ENCODE measurements around the gene PLCB4. TPM values are rescaled to one million over a fixed set of nuclear protein-coding genes. Genes with fewer than 3 reads are reported as not detected.

PLCB4 gene
- total and polyA plus RNA-seq, 2 experiments from 2014 or later = 6.5 to 16.1 TPM

GRCh38 chr20:9214685-9215084 lies 145.8 kb downstream of the PLCB4 start:
- H3K27ac Mint-ChIP-seq = no peak overlapping the region
- no peak overlapping the region; the same call in 1 of the 2 replicates for H3K27ac ChIP-seq (ENCODE audit: low read depth)
- H3K27me3 ChIP-seq (ENCODE audit: insufficient read depth) = no peaks in the 10 kb centered on the region
- TF ChIP-seq EZH2phosphoT487 (IDR thresholded peaks at IDR 0.05; ENCODE audit: unreplicated experiment) = no peak
- TF ChIP-seq JUNB (IDR thresholded peaks at IDR 0.05; ENCODE audit: unreplicated experiment) = no peak
- no peak for TF ChIP-seq ZNF114 (CRISPR knock-in tag; IDR thresholded peaks at IDR 0.05)
- TF ChIP-seq EZH2 (IDR thresholded peaks at IDR 0.05; ENCODE audit: low read depth, unreplicated experiment) = no peak
- TF ChIP-seq ETS1 (IDR thresholded peaks at IDR 0.05) = no peak
- TF ChIP-seq, protein P1, sequence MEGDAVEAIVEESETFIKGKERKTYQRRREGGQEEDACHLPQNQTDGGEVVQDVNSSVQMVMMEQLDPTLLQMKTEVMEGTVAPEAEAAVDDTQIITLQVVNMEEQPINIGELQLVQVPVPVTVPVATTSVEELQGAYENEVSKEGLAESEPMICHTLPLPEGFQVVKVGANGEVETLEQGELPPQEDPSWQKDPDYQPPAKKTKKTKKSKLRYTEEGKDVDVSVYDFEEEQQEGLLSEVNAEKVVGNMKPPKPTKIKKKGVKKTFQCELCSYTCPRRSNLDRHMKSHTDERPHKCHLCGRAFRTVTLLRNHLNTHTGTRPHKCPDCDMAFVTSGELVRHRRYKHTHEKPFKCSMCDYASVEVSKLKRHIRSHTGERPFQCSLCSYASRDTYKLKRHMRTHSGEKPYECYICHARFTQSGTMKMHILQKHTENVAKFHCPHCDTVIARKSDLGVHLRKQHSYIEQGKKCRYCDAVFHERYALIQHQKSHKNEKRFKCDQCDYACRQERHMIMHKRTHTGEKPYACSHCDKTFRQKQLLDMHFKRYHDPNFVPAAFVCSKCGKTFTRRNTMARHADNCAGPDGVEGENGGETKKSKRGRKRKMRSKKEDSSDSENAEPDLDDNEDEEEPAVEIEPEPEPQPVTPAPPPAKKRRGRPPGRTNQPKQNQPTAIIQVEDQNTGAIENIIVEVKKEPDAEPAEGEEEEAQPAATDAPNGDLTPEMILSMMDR (conservative IDR thresholded peaks at IDR 0.05; ENCODE audit: low read depth in 2 of 2) = no peak
- TF ChIP-seq CREB1 (CRISPR knock-in tag; IDR thresholded peaks at IDR 0.05; ENCODE audit: low read depth) = no peak
- no peak for TF ChIP-seq REST (IDR thresholded peaks at IDR 0.05; ENCODE audit: unreplicated experiment)
- TF ChIP-seq ZNF331 (CRISPR knock-in tag; IDR thresholded peaks at IDR 0.05; ENCODE audit: low read depth) = no peak
- no peak for TF ChIP-seq STAT1 (IDR thresholded peaks at IDR 0.05; ENCODE audit: unreplicated experiment)
- no peak for TF ChIP-seq NANOG (IDR thresholded peaks at IDR 0.05; ENCODE audit: borderline replicate concordance)
- TF ChIP-seq POLR2AphosphoS5 (IDR thresholded peaks at IDR 0.05; ENCODE audit: low read depth) = no peak
- TF ChIP-seq, protein P2, sequence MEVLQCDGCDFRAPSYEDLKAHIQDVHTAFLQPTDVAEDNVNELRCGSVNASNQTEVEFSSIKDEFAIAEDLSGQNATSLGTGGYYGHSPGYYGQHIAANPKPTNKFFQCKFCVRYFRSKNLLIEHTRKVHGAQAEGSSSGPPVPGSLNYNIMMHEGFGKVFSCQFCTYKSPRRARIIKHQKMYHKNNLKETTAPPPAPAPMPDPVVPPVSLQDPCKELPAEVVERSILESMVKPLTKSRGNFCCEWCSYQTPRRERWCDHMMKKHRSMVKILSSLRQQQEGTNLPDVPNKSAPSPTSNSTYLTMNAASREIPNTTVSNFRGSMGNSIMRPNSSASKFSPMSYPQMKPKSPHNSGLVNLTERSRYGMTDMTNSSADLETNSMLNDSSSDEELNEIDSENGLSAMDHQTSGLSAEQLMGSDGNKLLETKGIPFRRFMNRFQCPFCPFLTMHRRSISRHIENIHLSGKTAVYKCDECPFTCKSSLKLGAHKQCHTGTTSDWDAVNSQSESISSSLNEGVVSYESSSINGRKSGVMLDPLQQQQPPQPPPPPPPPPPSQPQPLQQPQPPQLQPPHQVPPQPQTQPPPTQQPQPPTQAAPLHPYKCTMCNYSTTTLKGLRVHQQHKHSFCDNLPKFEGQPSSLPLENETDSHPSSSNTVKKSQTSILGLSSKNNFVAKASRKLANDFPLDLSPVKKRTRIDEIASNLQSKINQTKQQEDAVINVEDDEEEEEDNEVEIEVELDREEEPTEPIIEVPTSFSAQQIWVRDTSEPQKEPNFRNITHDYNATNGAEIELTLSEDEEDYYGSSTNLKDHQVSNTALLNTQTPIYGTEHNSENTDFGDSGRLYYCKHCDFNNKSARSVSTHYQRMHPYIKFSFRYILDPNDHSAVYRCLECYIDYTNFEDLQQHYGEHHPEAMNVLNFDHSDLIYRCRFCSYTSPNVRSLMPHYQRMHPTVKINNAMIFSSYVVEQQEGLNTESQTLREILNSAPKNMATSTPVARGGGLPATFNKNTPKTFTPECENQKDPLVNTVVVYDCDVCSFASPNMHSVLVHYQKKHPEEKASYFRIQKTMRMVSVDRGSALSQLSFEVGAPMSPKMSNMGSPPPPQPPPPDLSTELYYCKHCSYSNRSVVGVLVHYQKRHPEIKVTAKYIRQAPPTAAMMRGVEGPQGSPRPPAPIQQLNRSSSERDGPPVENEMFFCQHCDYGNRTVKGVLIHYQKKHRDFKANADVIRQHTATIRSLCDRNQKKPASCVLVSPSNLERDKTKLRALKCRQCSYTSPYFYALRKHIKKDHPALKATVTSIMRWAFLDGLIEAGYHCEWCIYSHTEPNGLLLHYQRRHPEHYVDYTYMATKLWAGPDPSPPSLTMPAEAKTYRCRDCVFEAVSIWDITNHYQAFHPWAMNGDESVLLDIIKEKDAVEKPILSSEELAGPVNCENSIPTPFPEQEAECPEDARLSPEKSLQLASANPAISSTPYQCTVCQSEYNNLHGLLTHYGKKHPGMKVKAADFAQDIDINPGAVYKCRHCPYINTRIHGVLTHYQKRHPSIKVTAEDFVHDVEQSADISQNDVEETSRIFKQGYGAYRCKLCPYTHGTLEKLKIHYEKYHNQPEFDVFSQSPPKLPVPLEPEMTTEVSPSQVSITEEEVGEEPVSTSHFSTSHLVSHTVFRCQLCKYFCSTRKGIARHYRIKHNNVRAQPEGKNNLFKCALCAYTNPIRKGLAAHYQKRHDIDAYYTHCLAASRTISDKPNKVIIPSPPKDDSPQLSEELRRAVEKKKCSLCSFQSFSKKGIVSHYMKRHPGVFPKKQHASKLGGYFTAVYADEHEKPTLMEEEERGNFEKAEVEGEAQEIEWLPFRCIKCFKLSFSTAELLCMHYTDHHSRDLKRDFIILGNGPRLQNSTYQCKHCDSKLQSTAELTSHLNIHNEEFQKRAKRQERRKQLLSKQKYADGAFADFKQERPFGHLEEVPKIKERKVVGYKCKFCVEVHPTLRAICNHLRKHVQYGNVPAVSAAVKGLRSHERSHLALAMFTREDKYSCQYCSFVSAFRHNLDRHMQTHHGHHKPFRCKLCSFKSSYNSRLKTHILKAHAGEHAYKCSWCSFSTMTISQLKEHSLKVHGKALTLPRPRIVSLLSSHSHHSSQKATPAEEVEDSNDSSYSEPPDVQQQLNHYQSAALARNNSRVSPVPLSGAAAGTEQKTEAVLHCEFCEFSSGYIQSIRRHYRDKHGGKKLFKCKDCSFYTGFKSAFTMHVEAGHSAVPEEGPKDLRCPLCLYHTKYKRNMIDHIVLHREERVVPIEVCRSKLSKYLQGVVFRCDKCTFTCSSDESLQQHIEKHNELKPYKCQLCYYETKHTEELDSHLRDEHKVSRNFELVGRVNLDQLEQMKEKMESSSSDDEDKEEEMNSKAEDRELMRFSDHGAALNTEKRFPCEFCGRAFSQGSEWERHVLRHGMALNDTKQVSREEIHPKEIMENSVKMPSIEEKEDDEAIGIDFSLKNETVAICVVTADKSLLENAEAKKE (CRISPR knock-in tag; IDR thresholded peaks at IDR 0.05) = no peak
- no peaks in the 10 kb centered on the region for H3K36me3 ChIP-seq (ENCODE audit: insufficient read depth)
- no peaks in the 10 kb centered on the region for H3K4me1 ChIP-seq (ENCODE audit: insufficient read depth)
- H3K4me3 ChIP-seq = no peak overlapping the region
- peaks cover 5% of the 10 kb centered on the region; the same call in 1 of the 3 replicates for H3K4me1 Mint-ChIP-seq
- no peaks in the 10 kb centered on the region for H4K20me1 ChIP-seq (replicated peaks; ENCODE audit: insufficient read depth)
- no peaks in the 10 kb centered on the region for H3K9me2 ChIP-seq (ENCODE audit: insufficient read depth)
- peaks cover 6% of the 10 kb centered on the region for H3K27me3 Mint-ChIP-seq (ENCODE audit: insufficient read depth, low read depth, poor library complexity)
- H3K4me2 ChIP-seq = no peak overlapping the region
- no peaks in the 10 kb centered on the region for H3K9me3 Mint-ChIP-seq
- no peak overlapping the region for H3K4me3 Mint-ChIP-seq
- no peak overlapping the region for H2AFZ ChIP-seq
- H3K36me3 Mint-ChIP-seq (ENCODE audit: low read depth) = no peaks in the 10 kb centered on the region
- ATAC-seq (no peak), DNase-seq (ENCODE audit: low spot score) (no peak)
- no peaks in the 10 kb centered on the region for H3K79me2 ChIP-seq (replicated peaks; ENCODE audit: insufficient read depth)
- no peaks in the 10 kb centered on the region for H3F3A ChIP-seq (replicated peaks; ENCODE audit: low read depth)

Measured in GM23338 (cell line).